ENCODE results near the gene LRRC71.

LRRC71 gene

GRCh38 chr1:156970017-156970416 lies 49.6 kb downstream of the LRRC71 start:
- Histone ChIP-seq H3K27me3 (ENCODE audit: control insufficient read depth in 5 of 5, insufficient read depth in 4 of 5, low read length in 5 of 5) (no peaks in the 10 kb centered on the region), H3K9me3 (ENCODE audit: control insufficient read depth in 5 of 5, low read length in 5 of 5) (no peaks in the 10 kb centered on the region), H3K27ac (ENCODE audit: low read depth, low read length) (no peak overlapping the region), H3K9ac (ENCODE audit: low read length in 5 of 5) (no peak overlapping the region), H3K4me3 (ENCODE audit: low read depth in 1 of 5, low read length in 5 of 5) (no peak overlapping the region), H3K36me3 (ENCODE audit: control insufficient read depth in 5 of 5, insufficient read depth in 5 of 5, low read length in 5 of 5) (peaks cover 66 to 96% (median 72%) of the 10 kb centered on the region in 5 donors), H3K4me1 (ENCODE audit: control insufficient read depth in 5 of 5, insufficient read depth in 5 of 5, low read length in 5 of 5) (no peaks in the 10 kb centered on the region)

GRCh38 chr1:156973417-156973816 lies 53.0 kb downstream of the LRRC71 start:
- Histone ChIP-seq H3K9me3 (ENCODE audit: control insufficient read depth in 5 of 5, low read length in 5 of 5) (no peaks in the 10 kb centered on the region), H3K27me3 (ENCODE audit: control insufficient read depth in 5 of 5, insufficient read depth in 4 of 5, low read length in 5 of 5) (no peaks in the 10 kb centered on the region), H3K27ac (ENCODE audit: low read depth, low read length) (no peak overlapping the region), H3K4me3 (ENCODE audit: low read depth in 1 of 5, low read length in 5 of 5) (no peak overlapping the region), H3K4me1 (ENCODE audit: control insufficient read depth in 5 of 5, insufficient read depth in 5 of 5, low read length in 5 of 5) (no peaks in the 10 kb centered on the region), H3K36me3 (ENCODE audit: control insufficient read depth in 5 of 5, insufficient read depth in 5 of 5, low read length in 5 of 5) (peaks cover 62 to 98% (median 86%) of the 10 kb centered on the region in 5 donors), H3K9ac (ENCODE audit: low read length in 5 of 5) (no peak overlapping the region)

- H3K27ac ChIP-seq (ENCODE audit: low read depth, low read length): no peak overlapping the region
- peaks cover 60 to 97% (median 83%) of the 10 kb centered on the region in 5 donors for H3K36me3 ChIP-seq (ENCODE audit: control insufficient read depth in 5 of 5, insufficient read depth in 5 of 5, low read length in 5 of 5)
- H3K9ac ChIP-seq (ENCODE audit: low read length in 5 of 5): no peak overlapping the region
- no peaks in the 10 kb centered on the region for H3K4me1 ChIP-seq (ENCODE audit: control insufficient read depth in 5 of 5, insufficient read depth in 5 of 5, low read length in 5 of 5)
- H3K4me3 ChIP-seq (ENCODE audit: low read depth in 1 of 5, low read length in 5 of 5): no peak overlapping the region
- no peaks in the 10 kb centered on the region for H3K9me3 ChIP-seq (ENCODE audit: control insufficient read depth in 5 of 5, low read length in 5 of 5)
- no peaks in the 10 kb centered on the region for H3K27me3 ChIP-seq (ENCODE audit: control insufficient read depth in 5 of 5, insufficient read depth in 4 of 5, low read length in 5 of 5)
Measured at GRCh38 chr1:156975084-156975483, 54.7 kb downstream of the LRRC71 start.

GRCh38 chr1:156980551-156980950 lies 60.1 kb downstream of the LRRC71 start:
- no peak overlapping the region for H3K4me3 ChIP-seq (ENCODE audit: low read depth in 1 of 5, low read length in 5 of 5)
- peaks cover 49 to 89% (median 67%) of the 10 kb centered on the region in 5 donors for H3K36me3 ChIP-seq (ENCODE audit: control insufficient read depth in 5 of 5, insufficient read depth in 5 of 5, low read length in 5 of 5)
- no peaks in the 10 kb centered on the region for H3K9me3 ChIP-seq (ENCODE audit: control insufficient read depth in 5 of 5, low read length in 5 of 5)
- no peak overlapping the region for H3K9ac ChIP-seq (ENCODE audit: low read length in 5 of 5)
- no peaks in the 10 kb centered on the region for H3K4me1 ChIP-seq (ENCODE audit: control insufficient read depth in 5 of 5, insufficient read depth in 5 of 5, low read length in 5 of 5)
- H3K27me3 ChIP-seq (ENCODE audit: control insufficient read depth in 5 of 5, insufficient read depth in 4 of 5, low read length in 5 of 5): no peaks in the 10 kb centered on the region
- no peak overlapping the region for H3K27ac ChIP-seq (ENCODE audit: low read depth, low read length)

Measured in subcutaneous abdominal adipose tissue (tissue), 5 donors.